Measurements from ENCODE around the gene MAF.

MAF gene

DNA sequence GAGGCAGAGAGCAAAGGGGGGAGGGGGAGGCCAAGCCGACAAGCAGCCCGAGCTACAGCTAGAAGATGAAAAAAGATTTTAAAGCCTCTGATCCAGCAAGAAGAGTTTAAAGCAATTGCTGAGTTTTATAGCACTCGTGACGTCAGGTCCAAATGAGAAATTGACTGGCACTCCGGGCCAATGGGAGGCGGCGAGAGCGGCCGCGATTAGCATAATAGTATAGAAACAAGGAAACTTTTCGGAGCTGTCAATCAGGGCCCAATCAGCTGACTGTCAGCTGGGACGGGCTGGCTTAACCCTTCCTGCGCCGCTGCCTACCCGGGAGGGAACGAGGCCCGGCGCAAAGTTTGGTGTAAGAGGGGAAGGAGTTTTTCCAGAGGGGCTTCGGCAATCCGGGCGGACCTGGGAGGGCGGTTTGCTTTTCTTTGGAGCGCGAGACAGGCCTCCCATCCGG, at the start of gene MAF:
MAF (minus strand) TSS at position 100 of the 454 bp plus-strand sequence. CDS start 835 bp downstream, outside the sequence.
- DNase-seq, result peak; percentile 76 to 84 (median 81)

DNA sequence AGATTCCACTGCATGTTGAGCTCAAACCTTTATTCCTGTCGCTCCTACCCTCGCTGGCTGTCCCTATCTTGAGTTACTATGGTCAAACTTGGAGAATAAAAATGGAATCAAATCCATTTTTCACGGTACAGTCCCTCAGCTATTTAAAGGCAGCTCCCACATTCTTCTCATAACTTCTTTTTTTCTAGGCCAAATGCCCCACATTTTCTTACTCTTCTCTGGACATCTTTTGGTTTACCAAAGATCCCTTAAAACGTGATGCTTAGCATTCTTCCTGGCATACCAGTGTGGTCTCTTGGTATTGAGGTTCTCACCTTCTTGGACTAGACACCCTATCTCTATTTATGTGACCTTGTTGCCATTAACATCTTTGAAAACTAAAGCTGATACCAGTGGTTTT, 48.3 kb upstream of the MAF start:
- no peak for DNase-seq

DNA sequence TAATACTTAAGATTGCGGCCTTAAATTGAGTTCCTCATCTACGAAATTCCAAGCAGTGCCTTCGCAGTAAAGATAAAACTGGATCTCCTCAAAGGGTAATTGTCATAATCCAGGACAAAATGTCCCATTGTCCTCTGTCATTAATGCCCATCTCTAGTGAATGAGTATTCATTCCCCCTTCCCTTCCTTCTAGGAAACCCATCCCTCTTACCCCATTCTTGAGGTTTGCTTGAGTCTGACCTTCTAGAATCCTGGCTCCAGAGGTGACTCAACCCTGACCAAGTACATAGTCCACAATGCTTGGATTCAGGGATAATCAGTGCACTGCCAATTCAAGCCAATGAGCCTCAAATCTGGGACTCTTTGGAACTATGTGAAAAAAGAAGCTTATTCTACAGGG, 47.0 kb upstream of the MAF start:
- DNase-seq, result no peak

DNA sequence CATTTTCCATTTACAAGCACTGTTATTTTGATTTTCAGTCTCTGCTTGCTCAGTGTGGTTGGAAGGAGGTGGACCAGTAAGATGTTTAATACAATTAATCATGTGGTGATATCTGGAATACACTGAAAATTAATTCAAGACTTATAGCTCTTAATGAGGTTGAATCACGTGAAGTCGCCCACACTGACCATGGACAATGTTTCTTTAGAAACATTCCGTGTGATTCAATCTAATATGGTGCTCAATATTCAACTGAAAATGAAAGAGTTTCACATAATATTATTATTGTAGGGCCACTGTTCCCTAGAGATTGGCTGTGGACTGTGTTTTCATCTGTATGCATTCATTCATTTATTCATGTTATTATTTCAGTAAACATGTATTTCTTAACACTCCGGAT, 45.2 kb upstream of the MAF start:
- no peak for DNase-seq

GRCh38 chr16:79644971-79645667, 44.6 kb upstream of the MAF start:
- DNase-seq, result no peak

DNA sequence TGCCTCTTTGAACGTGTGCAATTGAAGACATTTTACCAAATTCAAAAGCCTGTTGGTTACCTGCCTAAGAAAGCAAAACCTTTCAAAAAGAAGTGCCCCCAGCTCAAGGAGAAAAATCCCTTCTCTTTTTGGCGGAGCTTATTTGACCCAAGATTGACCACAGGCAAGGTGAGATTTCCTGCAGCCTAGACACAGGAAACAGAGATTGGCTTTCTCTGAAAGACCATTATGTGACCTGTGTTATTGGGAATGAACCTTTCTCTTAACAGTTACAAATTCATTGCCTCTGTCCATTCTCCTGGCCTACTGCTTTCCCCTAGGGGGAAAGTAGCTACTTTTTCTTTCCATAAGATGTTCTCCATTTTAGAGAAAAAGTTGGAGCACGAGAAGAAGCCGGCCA, 42.1 kb upstream of the MAF start:
- no peak for DNase-seq

DNA sequence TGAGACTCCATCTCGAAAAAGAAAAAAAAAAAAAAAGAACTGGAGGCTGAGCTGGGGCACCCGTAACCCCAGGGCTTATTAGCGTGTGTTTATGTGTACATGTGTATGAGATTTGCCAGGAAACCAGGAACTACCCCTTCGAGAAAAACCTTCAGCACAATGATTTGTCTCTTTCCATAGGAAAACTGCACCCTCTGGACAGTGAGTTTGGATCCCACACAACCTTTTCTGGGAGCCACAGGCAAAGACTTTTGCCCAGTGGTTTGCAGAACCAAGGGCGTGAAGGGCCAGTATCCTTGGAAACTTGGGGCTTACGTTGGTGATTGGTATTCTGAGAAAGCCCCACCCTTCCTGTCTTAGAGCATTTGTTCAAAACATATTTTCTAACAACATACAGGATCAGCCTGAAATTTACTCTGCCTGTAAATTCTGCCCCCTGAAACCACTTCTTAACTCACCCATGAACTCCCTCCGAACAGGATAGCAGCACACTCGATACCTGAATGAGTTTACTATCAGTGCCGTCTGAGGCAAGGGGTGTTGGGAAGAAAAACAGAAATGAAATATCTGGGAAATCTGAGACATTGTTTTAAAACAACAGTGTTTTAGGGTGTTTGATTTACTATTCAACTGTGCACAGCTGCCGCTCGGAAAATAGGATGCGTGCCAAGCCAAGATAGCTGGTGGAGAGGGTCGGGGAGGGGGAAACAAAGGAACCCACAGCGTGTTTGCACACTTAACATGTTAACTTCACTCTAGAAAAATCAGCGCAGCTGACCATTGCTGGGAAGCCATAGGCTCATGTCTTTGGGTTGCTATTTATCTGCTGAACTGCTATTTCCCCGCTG, 40.2 kb upstream of the MAF start:
- peak; percentile 48 to 78 (median 53) for DNase-seq

DNA sequence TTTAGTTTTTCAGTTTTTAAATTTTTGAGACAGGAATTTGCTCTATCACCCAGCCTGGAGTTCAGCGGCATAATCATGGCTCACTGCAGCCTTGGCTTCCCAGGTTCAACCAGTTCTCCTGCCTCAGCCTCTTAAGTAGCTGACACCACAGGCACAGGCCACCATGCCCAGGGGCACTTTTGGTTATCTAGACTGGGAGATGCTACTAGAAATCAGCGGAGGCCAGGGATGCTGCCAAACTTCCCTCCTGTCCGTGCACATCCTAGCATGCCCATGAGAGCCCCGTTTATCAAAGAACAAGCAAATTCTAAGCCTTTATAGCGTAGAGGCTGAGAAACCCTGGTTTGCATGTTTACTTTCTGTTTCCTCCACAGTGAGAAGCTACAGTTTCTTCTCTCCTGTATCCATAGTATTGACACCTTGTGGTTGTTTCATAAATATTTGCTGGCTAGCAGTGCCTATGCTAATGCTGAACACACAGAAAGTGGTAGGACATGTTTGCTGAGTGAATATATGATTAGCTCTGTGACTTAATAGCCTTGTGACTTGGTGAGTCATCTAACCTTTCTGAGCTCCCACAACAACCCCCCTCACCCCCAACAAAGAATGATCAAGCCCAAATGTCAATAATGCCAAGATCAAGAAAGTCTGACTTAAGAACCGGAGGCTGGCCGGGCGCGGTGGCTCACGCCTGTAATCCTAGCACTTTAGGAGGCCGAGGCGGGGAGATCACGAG, 39.2 kb upstream of the MAF start:
- DNase-seq, result no peak

GRCh38 chr16:79638386-79638785, 37.8 kb upstream of the MAF start:
- DNase-seq, result no peak

GRCh38 chr16:79635488-79635887, 35.0 kb upstream of the MAF start:
- DNase-seq, result no peak

DNA sequence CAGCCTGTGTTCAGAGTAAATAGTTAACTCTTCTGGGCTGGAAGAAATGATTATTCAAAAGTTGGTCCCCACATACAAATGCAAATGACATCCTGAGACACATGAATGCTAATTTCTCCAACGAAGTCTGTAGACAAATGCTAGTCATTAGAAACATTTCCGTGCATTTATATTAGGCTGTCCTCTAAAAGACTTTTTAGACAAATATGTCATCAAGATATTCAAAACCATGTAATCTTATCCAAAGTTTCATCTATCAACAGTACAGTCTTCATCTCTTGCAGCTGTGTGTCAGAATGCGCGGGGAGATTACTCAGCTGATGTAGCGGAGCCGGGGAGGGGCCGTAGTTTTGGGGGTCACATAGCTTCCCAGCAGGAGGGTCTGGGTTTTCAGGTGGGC, 33.8 kb upstream of the MAF start:
- DNase-seq, result no peak

- no peak for DNase-seq
These were observed 31.8 kb upstream of the MAF start for GRCh38 chr16:79632289-79632688.

DNA sequence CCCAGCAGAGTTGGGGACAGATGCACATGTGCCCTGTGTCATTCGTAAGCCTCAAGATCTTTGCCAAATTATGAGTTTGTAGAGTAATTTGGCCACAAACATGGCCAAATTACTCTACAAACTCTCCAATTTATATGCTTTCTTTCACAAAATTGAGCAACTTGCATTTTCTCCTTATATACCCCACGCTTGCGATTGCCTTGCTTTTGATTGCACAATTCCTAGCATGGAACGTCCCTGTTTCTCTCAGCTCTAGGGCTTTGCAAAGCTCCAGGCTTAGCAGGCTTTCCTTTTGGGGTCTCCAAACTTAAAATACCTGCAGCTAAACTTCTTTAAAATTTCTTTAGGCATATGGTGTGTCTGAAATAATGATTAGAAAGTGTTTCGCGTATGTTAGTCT, 28.5 kb upstream of the MAF start:
- no peak for DNase-seq

GRCh38 chr16:79628501-79628975, 28.0 kb upstream of the MAF start:
- no peak for DNase-seq

GRCh38 chr16:79627092-79627491, 26.6 kb upstream of the MAF start:
- no peak for DNase-seq

DNA sequence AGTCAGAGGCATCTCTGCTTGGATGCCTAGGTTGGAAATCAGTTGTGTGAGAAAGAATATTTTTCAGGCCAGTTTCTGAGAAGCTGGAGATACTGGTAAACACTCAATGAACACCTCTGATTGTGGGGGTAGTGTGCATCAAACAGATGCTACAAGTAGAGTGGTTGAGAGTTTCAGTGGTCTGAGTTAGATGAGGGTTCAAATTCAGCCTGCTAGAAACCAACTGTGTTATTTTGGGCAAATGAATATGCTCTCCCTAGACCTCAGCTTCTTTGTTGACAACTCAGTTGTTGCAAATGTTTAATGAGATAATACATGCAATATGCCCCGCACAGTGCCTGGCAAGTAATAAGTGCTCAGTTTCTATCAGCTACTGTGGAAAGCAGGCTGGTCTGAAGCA, 25.2 kb upstream of the MAF start:
- DNase-seq, result no peak

- no peak for DNase-seq
These were observed 23.3 kb upstream of the MAF start for GRCh38 chr16:79623824-79624223.

- no peak for DNase-seq
These were observed 22.5 kb upstream of the MAF start for GRCh38 chr16:79623062-79623461.

DNA sequence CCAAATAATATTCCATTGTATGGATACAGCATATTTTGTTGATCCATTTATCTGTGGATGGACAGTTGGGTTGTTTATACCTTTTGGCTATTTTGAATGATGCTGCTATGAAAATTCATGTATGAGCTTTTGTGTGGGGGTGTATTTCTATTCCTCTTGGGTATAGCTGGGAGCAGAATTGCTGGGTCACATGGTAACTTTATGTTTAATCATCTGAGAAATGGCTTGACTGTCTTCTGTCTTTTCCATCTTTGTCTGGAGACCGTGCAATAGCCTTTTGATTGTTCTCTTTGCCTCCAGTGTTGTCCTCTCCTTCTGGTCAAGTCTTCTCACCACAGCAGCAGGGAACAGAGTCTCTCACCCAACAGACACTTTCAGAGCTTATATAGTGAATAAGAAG, 20.5 kb upstream of the MAF start:
- DNase-seq, result no peak

DNA sequence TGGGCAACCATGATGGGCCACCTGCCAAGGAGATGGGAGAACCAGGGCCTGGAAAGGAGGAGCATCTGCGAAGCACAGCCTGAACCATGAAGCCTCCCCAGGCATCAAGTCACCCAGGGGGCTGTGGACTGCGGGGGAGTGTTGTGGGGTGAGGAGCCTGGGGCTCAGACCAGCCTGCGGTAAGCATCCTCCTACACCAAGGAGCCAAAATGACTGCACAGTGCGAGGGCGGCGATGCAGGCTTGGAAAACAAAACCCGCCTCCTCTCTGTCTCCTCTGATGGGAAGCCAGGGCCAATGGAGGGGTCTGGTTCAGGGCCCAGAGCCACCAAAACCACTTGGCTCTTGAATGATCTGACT, 18.1 kb upstream of the MAF start:
- DNase-seq, result no peak

DNA sequence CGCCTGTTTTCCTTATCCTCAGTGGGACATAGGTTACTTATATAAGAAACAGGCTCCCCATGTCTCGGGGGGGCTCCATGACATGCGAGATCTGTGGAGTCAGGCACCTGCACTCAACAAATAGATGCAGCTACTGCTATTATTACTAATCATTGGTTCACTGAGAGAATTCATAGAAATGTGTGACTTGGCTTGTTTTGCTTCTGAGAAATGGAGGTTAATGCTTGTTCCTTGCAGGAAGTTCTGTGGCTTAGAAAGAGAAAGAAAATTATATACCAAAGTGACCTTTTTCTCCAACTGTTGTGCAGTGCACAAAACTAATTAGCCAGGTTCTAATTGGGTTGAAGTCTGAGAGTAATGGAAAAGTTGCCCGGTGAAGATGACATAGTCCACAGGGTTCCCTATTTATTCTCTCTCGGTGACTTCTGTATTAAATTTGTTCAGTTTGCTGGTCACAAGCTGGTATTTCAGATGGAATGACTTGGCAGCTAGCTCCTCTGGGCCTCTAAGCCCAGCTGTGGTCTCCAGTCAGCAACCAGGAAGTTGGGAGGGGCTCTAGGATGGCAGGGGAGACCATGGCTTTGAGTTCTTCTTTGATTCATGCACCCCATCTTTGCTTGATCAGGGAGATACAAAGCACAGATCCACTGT, 17.6 kb upstream of the MAF start:
- no peak for DNase-seq

DNA sequence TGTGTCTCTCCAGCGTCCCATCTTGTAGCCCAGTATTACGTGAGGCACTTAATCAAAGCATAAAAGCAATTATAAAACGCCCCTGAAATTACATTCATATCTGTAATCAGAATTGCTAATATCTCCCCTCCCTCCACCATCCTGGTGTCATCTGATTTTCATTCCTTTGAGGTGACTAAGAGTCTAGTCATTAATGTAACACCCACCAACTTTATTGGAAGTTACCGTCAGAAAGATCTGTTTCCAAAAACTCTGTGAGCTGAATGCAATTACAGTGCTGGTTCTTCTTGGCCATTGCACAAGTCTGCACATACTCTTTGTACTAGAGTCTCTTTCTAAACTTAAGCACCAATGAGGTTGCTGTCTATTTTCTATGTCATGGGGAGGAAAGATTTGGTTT, 12.5 kb upstream of the MAF start:
- DNase-seq, result no peak

- no peak for DNase-seq
These were observed 11.7 kb upstream of the MAF start for GRCh38 chr16:79612207-79612606.

All from NCI-H1417 (cell line).